HG03196 (cell line): ENCODE data around the gene SYTL4.

Experiments
- ATAC-seq: cut with Tn5 transposase; IDR thresholded peaks from one replicate; pipeline ENCODE4 v1.9.1; 2021; ENCODE audit not compliant: unreplicated experiment

The SYTL4 gene

GRCh38 chrX:100648458-100649417 lies 83.2 kb downstream of the SYTL4 start:
- no peak for ATAC-seq

DNA sequence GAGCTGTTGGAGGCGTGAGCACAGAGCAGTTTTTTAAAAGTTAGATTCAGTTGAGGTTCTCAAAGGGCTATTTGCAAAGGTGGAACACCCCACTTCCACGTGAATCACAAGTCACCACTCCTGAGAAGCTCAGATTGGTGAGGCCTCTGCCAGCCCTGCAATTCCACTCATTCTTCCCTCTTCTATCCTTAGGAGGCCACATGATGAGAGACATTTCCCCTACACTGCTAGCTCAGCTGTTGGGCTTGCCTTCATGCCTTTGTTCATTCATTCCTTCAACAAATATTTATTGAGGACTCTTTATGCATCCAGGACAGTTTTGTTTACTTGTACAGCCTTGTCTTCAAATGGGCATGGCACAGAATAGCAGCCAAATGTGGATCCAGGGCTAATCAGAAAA lies 84.2 kb downstream of the SYTL4 start:
- ATAC-seq = no peak

DNA sequence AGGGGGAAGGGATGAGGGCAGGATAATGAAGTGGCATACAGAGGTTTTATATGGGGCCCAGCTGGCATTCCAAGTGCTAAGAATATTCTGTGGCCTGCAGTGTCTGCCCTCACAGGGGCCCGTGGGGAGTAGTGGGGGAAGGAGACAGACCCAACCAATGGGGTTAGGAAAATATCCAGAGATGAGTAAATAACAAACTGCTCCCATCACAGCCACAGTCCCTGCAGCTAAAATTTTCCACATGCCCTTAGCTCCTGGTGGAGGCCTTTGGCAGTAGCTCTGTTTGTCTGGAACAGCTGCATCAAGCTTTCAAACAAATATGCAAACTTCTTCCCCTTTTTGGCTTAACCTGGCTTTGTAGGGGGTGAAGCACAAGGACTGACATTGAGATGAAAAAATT lies 84.8 kb downstream of the SYTL4 start:
- ATAC-seq = no peak

DNA sequence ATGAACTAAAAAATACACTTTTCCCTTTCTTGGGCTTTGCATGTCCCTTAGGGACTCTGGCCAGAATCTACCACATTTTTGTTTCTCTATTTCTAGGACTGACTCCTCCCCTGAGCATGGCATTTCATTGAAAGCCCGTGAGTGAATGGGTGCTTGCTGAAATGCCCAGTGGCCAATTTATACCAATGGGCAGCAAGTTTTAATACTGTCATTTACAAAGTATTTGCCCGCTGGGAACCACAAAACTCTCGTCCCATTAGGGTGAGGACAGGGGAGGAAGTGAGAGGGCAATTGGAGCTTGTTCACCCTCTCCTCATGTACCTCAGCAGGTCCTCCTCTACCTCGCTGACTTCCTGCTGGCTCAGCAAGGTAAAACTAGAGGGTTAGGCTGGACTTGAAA lies 86.8 kb downstream of the SYTL4 start:
- ATAC-seq = no peak

DNA sequence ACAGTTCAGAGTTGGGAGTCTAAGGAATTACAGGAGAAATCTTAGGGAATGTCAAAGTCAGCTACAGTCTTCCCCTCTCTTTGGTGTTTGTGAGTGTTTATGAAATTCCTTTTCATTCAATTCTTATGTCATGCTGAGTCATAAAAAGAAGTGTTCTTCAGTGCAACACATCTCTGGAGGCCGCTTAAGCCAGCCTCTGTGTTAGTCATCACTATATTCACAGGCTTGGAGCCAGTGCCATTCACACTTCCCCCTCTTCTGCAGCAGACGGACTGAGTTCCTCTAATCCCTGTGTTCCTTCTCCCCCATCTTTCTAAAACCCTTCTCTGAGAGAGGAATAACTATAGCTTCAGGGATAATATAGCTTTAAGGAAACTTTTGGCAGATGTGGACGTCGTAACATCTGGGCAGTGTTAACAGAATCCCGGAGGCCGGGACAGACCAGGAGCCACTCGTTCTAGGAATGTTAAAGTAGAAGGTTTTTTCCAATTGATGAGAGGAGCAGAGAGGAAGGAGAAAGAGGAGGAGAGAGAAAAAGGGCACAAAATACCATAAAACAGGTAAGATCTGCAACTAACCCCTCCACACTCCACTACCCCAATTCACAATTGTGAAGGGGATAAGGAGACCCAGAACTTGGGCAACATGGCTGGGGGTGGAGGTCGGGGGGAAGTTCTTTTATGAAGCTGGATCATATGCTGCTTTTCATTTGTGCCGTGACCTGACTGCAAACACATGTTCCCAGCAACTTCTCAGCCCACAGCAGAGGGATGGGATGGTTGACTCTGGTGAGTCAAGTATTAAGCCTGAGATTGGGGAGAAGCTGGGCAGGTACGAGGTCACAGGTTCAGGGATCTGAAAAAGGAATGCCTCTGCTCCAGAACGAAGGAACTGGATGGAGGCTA lies 87.7 kb downstream of the SYTL4 start, which contains the start of gene SRPX2:
Gene SRPX2 (plus strand): TSS at position 244 of the 905 bp plus-strand sequence. CDS start 2,124 bp downstream, outside the sequence.
- no peak for ATAC-seq

DNA sequence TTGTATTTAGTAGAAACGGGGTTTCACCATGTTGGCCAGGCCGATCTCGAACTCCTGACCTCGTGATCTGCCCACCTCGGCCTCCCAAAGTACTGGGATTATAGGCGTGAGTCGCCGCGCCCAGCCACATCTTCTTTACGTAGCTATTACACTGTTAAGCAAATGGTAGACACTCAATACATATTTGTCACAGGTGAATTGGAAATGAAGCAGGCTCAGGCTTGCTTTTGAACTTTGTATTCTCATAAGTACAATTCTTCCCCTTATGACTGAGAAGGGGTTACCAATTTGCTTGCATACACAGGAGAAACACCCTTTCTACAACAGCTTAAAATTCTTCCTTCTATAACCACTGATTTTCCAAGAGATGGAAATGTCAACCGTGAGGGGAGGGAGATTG lies 88.7 kb downstream of the SYTL4 start:
- ATAC-seq = no peak

- ATAC-seq = no peak
These were observed 89.6 kb downstream of the SYTL4 start for GRCh38 chrX:100642290-100642689.

DNA sequence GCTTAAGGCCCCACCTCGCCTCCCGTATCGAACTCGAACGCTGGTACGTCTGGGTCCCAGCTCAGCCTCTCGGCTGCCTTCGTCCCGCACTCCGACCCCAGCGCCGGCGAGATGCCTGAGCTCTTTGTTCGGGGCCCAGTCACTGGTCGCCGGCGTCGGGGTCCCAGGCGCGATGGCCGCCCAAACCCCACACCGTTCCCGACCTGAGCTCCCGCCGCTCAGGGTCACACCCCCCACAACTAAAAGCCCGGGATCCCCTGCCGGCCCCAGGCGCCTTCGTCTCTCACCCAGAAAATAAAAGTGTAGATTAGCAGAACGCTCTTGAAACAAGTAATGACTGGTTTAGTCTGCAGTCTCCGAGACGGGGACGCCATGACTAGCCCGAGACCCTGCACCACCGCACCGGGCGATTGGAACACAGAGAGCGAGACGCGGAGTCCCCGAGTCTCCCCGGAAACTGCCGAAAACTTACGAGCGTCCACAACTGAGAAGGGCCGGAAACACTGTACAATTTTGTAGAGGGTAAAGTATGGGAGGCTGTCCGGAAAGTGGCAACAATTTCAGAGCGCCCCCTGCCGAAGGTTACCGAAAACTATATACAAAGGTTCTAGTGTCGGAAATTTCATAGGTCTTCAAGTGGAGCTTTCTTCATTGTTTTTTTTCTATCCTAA lies 95.5 kb downstream of the SYTL4 start, which contains the start of gene TSPAN6:
Gene TSPAN6 (minus strand): TSS at position 486 of the 671 bp plus-strand sequence. CDS start 112 bp downstream, at position 374.
- ATAC-seq = peak; percentile 98

GRCh38 chrX:100635989-100636320 lies 96.0 kb downstream of the SYTL4 start:
- ATAC-seq = no peak

DNA sequence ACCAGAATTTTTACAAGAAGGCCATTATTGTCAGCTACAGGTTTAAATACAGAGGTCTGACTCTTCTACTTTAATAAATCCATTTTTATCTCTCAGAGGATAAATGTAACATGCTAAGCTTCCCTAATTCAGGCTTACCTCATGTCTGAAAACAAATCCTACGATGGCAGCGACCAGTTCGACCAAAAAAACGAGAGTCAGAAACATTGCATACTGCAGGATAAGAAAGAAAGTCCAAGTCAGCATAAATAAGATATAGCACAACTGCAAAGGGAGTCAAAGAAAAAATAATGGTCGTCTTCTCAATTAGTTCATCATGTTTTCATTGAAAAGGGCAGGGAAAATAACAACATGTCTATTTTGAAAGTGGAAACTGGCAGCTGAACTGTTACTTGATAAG lies 96.9 kb downstream of the SYTL4 start:
- ATAC-seq = no peak

DNA sequence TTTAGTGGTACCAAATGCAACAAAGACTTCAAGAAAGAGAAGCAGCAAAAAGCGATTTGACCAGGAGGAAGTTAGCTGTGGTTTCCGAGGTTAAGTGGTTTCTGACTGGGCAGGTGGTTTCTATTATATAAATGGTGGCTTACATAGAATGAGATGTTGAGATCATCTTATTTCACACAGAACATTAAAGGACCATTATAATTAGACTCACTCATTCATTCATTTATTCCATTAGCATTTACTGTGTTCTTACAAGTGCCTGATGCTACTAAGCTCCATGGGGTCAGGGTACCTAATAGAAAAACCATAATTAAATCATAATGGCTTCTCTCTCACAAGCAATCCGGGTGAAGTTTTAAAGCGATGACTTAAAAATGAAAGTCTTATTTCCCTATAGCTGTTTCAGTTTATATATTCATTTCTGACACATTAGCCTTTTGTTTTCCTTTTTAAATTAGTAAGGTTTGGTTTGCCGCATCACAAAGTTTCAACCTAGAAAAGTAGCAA lies 105.9 kb downstream of the SYTL4 start:
- ATAC-seq = peak; percentile 97
